Neuronal stem cell (in vitro differentiated cells): ENCODE results near the gene KNG1. TPM values are rescaled to one million over a fixed set of nuclear protein-coding genes. Genes with fewer than 3 reads are reported as not detected.

ENCODE experiments used
- small RNA-seq: library from polyadenylated mRNA; stranded (forward); fragments of <200 nt; extraction: miRNeasy Mini kit (QIAGEN cat#:217004); gene quantifications from one replicate; pipeline ENCODE3, GENCODE V24; 2013; ENCODE audit not compliant: insufficient read depth

The KNG1 gene

Small RNA genes within 50 kb of the gene (small RNA-seq; reads per million reads assigned to genes)
- gene RF00092 (not detected), gene RNU6-1105P (not detected), gene SNORA4 (not detected), gene SNORA63 (not detected), gene SNORA81 (not detected), gene SNORD2 (not detected)
